GM12875 (cell line): Measurements from ENCODE around the gene MSI2.

Source experiments
- H3K4me3 ChIP-seq: one replicate; pipeline ENCODE4 v1.5.1; 2011; ENCODE audit warnings: low read depth, low read length, control low read depth
- TF ChIP-seq, protein P1 (sequence below): IDR thresholded peaks from 2 replicates; pipeline ENCODE4 v1.5.1; 2011; ENCODE audit warnings: low read depth, mild to moderate bottlenecking, control low read depth, inconsistent platforms, low read length, moderate library complexity, borderline replicate concordance; ENCODE audit not compliant: insufficient read depth

Gene MSI2

GRCh38 chr17:57631871-57632270 is 375.5 kb downstream of the MSI2 start:
- no peak overlapping the region for H3K4me3 ChIP-seq
- TF ChIP-seq, protein P1, sequence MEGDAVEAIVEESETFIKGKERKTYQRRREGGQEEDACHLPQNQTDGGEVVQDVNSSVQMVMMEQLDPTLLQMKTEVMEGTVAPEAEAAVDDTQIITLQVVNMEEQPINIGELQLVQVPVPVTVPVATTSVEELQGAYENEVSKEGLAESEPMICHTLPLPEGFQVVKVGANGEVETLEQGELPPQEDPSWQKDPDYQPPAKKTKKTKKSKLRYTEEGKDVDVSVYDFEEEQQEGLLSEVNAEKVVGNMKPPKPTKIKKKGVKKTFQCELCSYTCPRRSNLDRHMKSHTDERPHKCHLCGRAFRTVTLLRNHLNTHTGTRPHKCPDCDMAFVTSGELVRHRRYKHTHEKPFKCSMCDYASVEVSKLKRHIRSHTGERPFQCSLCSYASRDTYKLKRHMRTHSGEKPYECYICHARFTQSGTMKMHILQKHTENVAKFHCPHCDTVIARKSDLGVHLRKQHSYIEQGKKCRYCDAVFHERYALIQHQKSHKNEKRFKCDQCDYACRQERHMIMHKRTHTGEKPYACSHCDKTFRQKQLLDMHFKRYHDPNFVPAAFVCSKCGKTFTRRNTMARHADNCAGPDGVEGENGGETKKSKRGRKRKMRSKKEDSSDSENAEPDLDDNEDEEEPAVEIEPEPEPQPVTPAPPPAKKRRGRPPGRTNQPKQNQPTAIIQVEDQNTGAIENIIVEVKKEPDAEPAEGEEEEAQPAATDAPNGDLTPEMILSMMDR = no peak

DNA sequence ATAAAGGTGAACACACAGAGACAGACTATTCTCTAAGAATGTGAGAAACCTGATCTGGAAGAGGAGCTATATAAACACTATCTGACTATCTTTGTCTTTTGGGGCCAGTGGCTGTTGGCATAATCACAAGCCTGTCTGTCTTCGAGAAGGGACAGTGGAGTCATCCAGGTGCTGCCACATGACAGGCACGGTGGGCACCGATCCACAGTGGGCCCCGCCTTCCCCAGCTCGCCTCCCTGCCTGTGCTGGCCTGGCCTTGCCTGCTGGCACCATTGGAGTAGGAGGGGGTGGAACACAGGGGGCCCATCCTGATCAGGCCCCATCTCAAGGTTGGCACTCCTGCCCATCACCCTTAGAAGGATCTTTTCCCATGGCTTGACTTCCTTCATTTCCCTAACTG is 376.0 kb downstream of the MSI2 start:
- no peak overlapping the region for H3K4me3 ChIP-seq
- TF ChIP-seq, protein P1 = no peak

DNA sequence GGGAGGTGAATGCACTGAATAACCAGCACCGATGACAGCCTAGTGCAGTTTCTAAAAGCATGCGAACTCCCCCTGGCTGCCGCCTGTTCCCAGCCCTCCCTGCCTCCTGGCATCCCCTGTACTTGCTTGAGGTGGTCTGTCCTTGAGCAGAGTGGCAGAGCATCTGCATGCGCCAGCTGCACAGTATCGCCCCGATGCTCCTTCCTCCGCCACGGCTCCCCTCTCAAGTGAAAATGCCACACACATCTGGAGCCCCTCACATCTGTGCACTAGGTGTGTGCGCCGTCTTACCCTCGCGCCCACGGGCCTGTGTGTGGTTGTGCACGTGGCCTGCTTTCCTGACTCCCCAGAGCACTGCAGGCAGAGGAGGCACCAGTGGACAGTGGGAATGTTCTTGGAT is 376.9 kb downstream of the MSI2 start:
- no peak overlapping the region for H3K4me3 ChIP-seq
- TF ChIP-seq, protein P1 = no peak

DNA sequence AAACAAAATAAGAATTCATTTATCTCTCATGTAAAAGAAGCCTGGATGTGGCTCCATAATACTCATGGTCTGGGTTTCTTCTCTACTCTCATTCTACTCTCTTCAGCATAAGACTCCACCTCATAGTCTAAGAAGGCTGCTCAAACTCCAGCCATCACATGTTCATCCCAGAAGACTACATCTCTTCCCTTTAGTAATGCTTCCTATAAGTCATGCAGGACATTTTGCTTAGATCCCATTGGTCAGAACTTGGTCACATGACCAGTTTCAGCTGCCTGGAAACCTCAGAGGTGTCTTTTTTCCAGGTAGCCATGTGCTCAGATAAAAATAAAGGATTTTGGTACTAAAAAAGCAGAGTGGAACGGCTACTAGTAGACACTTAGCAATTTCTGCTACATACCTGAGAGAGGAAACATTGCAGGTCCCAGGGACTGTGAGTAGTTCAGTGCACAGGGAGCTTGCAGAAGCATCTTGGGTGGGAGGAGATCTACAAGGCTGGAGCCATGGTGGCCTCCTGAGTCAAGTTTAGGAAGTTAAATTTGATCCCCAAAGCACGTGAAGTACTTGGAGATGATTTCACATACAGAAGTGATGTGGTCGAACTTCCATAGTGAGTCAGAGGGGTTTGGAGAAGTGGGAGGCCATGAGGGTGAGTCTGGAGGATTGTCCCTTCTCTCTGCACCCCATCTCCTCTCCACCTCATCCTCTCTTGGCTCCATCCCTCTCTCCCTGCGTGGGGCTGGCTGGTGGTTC is 378.6 kb downstream of the MSI2 start:
- H3K4me3 ChIP-seq = no peak overlapping the region
- TF ChIP-seq, protein P1 = no peak

DNA sequence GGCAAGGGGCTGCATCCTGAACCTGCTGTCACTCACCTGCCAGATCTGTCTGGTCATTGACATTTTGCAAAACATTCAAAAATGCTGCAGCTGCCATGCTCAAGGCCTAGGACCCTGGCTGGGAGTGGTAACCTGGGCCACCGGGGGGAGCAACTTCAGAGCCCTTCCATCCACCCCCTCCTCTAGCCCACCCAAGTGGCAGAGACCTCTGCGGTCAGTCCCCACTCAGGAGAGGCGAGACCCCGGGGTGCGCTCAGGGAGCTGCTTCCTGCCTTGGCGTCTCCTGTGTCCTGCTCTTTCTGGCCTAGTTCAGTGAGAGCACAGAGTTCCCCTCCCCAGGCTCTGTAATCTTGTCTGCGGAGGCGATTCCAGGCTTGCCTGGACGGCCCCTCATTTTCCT is 380.0 kb downstream of the MSI2 start:
- H3K4me3 ChIP-seq = no peak overlapping the region
- TF ChIP-seq, protein P1 = no peak

- H3K4me3 ChIP-seq = no peak overlapping the region
- TF ChIP-seq, protein P1 = no peak
Measured at GRCh38 chr17:57636985-57637665, 380.8 kb downstream of the MSI2 start.

GRCh38 chr17:57637666-57638010 is 381.3 kb downstream of the MSI2 start:
- TF ChIP-seq, protein P1 = no peak
- H3K4me3 ChIP-seq = no peak overlapping the region
